Activated naive CD4-positive, alpha-beta T cell treated with anti-CD3 and anti-CD28 coated beads, Interleukin-2, amount 10 ng/mL, durations not matched to agents 7 days and 5 days (primary cell): ENCODE measurements around the gene ANGPTL3.
"Not testable (repeated sequence)": the region's sequence is repeated elsewhere in the genome, so short reads cannot be mapped to it uniquely, and the experiment has no call there.

Experiments
- CTCF ChIA-PET: fragments of 350-600 bp; sonication (Branson Sonifier 250); formaldehyde crosslinking; loops from one replicate; lab custom pipeline; 2021; ENCODE audit warnings: antibody characterized with exemption; lab: Charles Lee
- DNase-seq: peaks from one replicate; pipeline ENCODE4 v3.0.0-alpha.2; 2020
- H3K27ac Mint-ChIP-seq: one replicate; pipeline ENCODE4 v1.8.0; 2021; ENCODE audit warnings: mild to moderate bottlenecking, moderate library complexity, mixed read lengths
- H3K27me3 Mint-ChIP-seq: one replicate; pipeline ENCODE4 v1.8.0; 2021; ENCODE audit warnings: mild to moderate bottlenecking, mixed read lengths
- H3K36me3 Mint-ChIP-seq: one replicate; pipeline ENCODE4 v1.8.0; 2021; ENCODE audit warnings: mixed read lengths
- H3K4me1 Mint-ChIP-seq: one replicate; pipeline ENCODE4 v1.8.0; 2021; ENCODE audit warnings: mixed read lengths
- H3K4me3 Mint-ChIP-seq: one replicate; pipeline ENCODE4 v1.8.0; 2021; ENCODE audit warnings: mild to moderate bottlenecking, moderate library complexity, mixed read lengths
- H3K9me3 Mint-ChIP-seq: one replicate; pipeline ENCODE4 v1.8.0; 2021; ENCODE audit warnings: mixed read lengths

Gene ANGPTL3

DNA sequence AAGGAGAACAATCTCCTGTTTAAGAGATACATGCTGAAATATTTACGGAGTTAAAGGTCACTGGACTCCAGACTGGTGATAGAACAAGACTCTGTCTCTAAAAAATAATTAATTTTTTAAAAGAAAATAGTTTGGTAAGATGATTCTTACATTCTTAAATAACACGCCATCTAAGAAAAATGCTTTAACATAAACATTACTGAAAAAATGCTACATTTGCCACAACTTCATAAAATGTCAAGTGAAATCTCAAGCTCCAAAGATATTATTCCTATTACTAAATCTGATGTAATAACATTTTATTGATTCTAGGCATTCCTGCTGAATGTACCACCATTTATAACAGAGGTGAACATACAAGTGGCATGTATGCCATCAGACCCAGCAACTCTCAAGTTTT is 4.1 kb downstream of the ANGPTL3 start:
- CTCF ChIA-PET = no interaction called here
- H3K4me3 Mint-ChIP-seq = no peak overlapping the region
- H3K9me3 Mint-ChIP-seq = no peaks in the 10 kb centered on the region
- H3K27me3 Mint-ChIP-seq = no peaks in the 10 kb centered on the region
- no peak overlapping the region for H3K27ac Mint-ChIP-seq
- H3K4me1 Mint-ChIP-seq = no peaks in the 10 kb centered on the region
- no peak for DNase-seq
- no peaks in the 10 kb centered on the region for H3K36me3 Mint-ChIP-seq

DNA sequence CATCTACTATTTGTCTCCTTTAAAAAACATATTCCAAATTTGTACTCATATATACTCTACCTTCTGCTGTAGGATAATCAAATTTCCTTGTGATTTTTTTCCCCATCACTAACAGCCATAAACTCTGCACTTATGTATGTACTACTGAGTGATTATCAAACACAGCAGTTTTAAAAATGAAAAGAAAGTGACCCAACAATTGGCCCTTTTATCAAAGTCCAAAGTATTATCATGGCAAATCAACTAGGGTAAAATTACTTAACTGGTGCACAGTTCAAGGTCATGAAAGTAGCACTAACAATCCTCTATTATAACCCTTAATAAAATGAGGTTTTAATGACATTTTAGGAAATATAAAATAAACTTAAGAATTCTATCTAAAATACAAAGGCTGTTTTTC is 11.6 kb downstream of the ANGPTL3 start:
- CTCF ChIA-PET = no interaction called here
- no peak overlapping the region for H3K4me3 Mint-ChIP-seq

DNA sequence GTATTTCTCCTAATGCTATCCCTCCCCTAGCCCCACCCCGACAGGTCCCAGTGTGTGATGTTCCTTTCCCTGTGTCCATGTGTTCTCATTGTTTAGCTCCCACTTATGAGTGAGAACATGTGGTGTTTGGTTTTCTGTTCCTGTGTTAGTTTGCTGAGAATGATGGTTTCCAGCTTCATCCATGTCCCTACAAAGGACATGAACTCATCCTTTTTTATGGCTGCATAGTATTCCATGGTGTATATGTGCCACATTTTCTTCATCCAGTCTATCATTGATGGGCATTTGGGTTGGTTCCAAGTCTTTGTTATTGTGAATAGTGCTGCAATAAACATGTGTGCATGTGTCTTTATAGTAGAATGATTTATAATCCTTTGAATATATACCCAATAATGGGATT is 13.3 kb downstream of the ANGPTL3 start:
- H3K4me1 Mint-ChIP-seq, H3K27me3 Mint-ChIP-seq, DNase-seq, H3K36me3 Mint-ChIP-seq, H3K9me3 Mint-ChIP-seq, H3K4me3 Mint-ChIP-seq, CTCF ChIA-PET, H3K27ac Mint-ChIP-seq: not testable (repeated sequence)

More for the DNA sequence above, 11.6 kb downstream of the ANGPTL3 start:
- Mint-ChIP-seq H3K27me3 (no peaks in the 10 kb centered on the region), H3K27ac (no peak overlapping the region), H3K9me3 (no peaks in the 10 kb centered on the region), H3K36me3 (no peaks in the 10 kb centered on the region), H3K4me1 (no peaks in the 10 kb centered on the region)
- DNase-seq = no peak

DNA sequence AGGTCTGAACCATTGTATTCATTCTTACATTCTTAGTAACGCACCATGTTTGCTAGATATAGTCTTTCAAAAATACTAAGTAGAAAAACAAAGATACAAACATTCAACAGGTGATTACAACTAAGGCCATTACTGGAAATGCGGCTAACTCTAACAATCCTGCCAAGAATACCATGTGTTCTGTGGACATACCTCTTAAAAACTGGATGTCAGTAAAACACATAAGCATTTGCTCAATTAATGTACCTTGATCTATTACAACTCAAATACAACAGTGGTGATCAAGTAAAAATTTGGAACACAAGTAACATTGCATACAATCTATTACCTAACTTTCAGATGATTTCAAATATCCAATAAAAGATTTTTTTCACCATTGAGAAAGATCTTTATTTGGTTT is 15.4 kb downstream of the ANGPTL3 start:
- CTCF ChIA-PET = no interaction called here
- no peaks in the 10 kb centered on the region for H3K36me3 Mint-ChIP-seq
- H3K4me3 Mint-ChIP-seq = no peak overlapping the region
- H3K27me3 Mint-ChIP-seq = no peaks in the 10 kb centered on the region
- H3K9me3 Mint-ChIP-seq = no peaks in the 10 kb centered on the region
- no peak overlapping the region for H3K27ac Mint-ChIP-seq
- no peaks in the 10 kb centered on the region for H3K4me1 Mint-ChIP-seq
- no peak for DNase-seq

DNA sequence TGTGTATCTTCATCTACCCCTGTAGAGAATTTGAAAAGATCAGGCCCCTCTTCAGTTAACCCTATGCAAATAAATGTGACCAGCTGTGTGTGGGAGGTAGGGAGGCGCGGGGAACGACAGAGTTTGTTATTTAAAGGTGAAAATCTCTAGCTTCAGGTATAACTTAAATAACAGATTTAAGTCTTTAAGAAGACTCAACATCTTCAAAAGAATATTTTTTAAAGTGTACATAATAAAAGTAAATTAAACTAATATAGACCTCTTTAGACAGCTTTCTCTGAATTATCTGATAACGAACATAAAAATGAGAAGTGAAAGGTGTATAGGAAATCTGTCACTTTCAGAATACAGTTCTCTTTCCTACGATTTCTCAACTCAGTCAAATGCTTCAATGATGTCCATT is 16.0 kb downstream of the ANGPTL3 start:
- CTCF ChIA-PET = no interaction called here

DNA sequence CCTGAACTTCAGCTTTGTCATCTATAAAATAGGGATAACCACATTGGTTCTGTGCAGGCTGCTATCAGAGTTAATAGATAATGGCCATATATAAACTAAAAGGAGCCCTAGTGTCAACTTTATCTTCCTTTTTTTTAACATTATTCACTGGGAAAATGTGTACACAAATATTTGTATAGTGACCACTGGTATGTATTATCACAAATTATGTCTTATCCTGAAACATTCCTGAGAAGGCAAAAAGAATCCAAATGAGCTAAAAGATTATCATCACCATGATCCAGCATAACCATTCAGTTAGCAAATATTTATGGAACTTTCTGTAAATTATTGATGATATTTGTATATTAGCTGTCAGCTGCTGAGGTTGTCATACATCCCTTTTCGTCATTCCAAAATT is 16.6 kb downstream of the ANGPTL3 start:
- H3K27ac Mint-ChIP-seq = no peak overlapping the region
- DNase-seq = no peak
- CTCF ChIA-PET = no interaction called here
- H3K4me1 Mint-ChIP-seq = no peaks in the 10 kb centered on the region
- no peaks in the 10 kb centered on the region for H3K9me3 Mint-ChIP-seq
- H3K36me3 Mint-ChIP-seq = no peaks in the 10 kb centered on the region
- no peaks in the 10 kb centered on the region for H3K27me3 Mint-ChIP-seq
- no peak overlapping the region for H3K4me3 Mint-ChIP-seq

More for the DNA sequence above, 16.0 kb downstream of the ANGPTL3 start:
- Mint-ChIP-seq H3K4me3 (no peak overlapping the region), H3K27ac (no peak overlapping the region), H3K36me3 (no peaks in the 10 kb centered on the region), H3K4me1 (no peaks in the 10 kb centered on the region), H3K27me3 (no peaks in the 10 kb centered on the region), H3K9me3 (no peaks in the 10 kb centered on the region)
- no peak for DNase-seq

DNA sequence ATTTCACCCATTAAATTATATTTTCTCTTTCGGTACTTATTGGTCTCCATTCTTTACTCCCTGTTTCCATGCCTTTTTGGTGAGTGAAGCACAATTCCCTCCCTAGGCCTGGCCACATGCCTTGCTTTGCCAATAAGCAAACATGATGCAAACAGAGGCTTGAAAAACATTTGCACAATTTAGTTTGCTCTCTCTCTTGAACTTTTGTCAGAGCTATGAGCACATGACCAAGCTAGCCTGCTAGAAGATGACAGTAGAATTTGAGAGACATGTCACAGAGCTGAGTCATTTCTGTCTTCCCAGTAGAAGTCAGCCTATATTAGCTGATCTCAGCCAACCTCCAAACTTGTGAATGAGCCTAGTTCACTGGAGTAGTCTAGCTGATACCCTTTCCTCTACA is 24.6 kb downstream of the ANGPTL3 start:
- CTCF ChIA-PET = interaction anchor here (0.6 kb wide), 1 partner anchor 75 kb away, joined by 3 read pairs; no protein-coding TSS in a partner anchor
- no peak overlapping the region for H3K27ac Mint-ChIP-seq
- H3K4me1 Mint-ChIP-seq = no peaks in the 10 kb centered on the region
- no peaks in the 10 kb centered on the region for H3K9me3 Mint-ChIP-seq
- H3K36me3 Mint-ChIP-seq = no peaks in the 10 kb centered on the region
- DNase-seq = no peak
- no peaks in the 10 kb centered on the region for H3K27me3 Mint-ChIP-seq
- H3K4me3 Mint-ChIP-seq = no peak overlapping the region

DNA sequence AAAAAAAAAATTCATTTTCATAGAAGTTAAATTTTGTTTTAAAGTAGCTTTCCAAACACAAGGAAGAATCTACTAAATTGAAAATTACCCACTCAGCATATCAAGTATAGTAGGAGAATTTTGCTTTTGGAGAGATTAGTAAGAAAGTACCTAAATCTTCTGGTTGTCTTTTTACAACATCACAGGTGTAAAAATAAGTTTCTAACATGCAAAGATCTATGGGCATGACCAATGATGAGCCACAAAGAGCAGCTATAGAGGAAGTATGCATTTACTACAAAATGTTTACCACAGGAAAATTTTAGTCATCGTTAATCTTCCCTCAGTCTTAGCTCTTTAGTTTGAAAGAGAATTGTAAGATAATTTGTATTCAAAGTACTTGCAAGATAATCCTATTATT is 28.1 kb downstream of the ANGPTL3 start:
- H3K36me3 Mint-ChIP-seq = no peaks in the 10 kb centered on the region
- no peak overlapping the region for H3K4me3 Mint-ChIP-seq
- no peaks in the 10 kb centered on the region for H3K27me3 Mint-ChIP-seq
- H3K4me1 Mint-ChIP-seq = no peaks in the 10 kb centered on the region
- DNase-seq = no peak
- H3K9me3 Mint-ChIP-seq = no peaks in the 10 kb centered on the region
- no peak overlapping the region for H3K27ac Mint-ChIP-seq
- CTCF ChIA-PET = interaction anchor here (0.6 kb wide), 1 partner anchor 792 kb away, joined by 3 read pairs; no protein-coding TSS in a partner anchor

DNA sequence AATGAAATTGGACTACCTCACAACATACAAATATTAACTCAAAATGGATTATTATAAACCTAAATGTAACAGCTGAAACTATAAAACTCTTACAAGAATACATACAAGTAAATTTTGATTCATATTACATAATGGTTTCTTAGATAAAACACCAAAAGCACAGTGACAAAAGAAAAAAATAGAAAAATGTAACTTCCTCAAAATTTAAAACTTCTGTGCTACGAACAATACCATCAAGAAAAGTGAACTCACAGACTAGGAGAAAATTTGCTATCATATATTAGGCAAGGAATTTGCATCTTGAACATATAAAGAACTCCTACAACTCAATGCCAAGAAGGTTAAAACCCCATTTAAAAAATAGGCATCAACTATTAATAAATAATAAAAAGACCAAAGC is 31.2 kb downstream of the ANGPTL3 start:
- DNase-seq = no peak

DNA sequence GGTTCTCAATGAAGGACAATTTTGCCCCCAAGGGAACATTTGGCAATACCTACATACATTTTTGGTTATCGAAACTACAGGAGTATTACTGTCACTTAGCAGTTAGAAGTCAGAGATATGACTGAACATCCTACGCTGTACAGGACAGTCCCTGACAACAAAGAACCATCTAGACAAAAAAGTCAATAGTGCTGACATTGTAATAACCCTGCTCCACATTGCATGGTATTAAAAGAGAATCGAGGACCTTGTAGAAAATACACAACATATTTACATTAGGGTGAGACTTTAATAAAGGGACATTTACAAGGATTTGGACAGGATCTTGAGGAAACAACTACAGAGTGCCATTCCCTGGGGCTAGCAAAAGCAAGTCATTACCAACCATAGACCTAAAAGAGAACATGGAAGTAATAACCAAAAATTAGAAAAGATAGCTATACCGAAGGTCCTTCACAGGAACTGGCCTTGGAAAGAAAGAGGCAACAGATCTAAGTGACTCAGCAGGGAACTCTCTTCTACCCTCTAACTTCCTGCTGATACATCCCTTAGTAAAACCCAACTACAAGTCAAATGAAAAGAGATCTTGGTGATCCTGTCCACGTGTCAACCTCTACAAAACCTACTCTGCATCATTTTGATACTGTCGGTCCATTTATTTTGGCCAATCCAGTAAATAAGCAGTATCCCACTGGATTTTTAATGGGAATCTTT is 40.2 kb downstream of the ANGPTL3 start:
- Mint-ChIP-seq H3K27ac (no peak overlapping the region), H3K4me1 (no peaks in the 10 kb centered on the region), H3K9me3 (no peaks in the 10 kb centered on the region), H3K27me3 (no peaks in the 10 kb centered on the region), H3K4me3 (no peak overlapping the region), H3K36me3 (no peaks in the 10 kb centered on the region)
- no peak for DNase-seq
- CTCF ChIA-PET = no interaction called here

More for the DNA sequence above, 31.2 kb downstream of the ANGPTL3 start:
- no peak overlapping the region for H3K27ac Mint-ChIP-seq
- CTCF ChIA-PET = no interaction called here
- no peak overlapping the region for H3K4me3 Mint-ChIP-seq
- no peaks in the 10 kb centered on the region for H3K9me3 Mint-ChIP-seq
- H3K4me1 Mint-ChIP-seq = no peaks in the 10 kb centered on the region
- H3K36me3 Mint-ChIP-seq = no peaks in the 10 kb centered on the region
- no peaks in the 10 kb centered on the region for H3K27me3 Mint-ChIP-seq

DNA sequence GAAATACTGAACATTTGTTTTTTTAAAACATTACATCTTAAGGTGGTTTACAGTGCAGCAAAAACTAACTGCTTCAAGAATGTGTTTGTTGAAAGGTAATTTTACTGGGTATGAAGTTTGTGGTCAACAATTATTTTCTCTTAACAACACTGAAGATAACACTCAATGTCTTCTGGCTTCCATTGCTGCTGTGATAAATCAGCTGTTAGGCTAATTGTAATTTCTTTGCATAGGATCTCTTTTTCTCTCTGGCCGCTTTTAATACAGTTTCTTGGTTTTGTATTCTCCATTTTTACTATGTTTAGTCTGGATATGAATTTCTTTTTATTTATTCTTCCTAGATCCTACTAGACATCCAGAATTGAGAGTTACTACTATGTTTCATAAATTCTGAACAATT is 46.0 kb downstream of the ANGPTL3 start:
- H3K36me3 Mint-ChIP-seq = no peaks in the 10 kb centered on the region
- no peak overlapping the region for H3K27ac Mint-ChIP-seq
- H3K4me1 Mint-ChIP-seq = no peaks in the 10 kb centered on the region
- H3K9me3 Mint-ChIP-seq = no peaks in the 10 kb centered on the region
- CTCF ChIA-PET = no interaction called here
- DNase-seq = no peak
- no peak overlapping the region for H3K4me3 Mint-ChIP-seq
- H3K27me3 Mint-ChIP-seq = no peaks in the 10 kb centered on the region

DNA sequence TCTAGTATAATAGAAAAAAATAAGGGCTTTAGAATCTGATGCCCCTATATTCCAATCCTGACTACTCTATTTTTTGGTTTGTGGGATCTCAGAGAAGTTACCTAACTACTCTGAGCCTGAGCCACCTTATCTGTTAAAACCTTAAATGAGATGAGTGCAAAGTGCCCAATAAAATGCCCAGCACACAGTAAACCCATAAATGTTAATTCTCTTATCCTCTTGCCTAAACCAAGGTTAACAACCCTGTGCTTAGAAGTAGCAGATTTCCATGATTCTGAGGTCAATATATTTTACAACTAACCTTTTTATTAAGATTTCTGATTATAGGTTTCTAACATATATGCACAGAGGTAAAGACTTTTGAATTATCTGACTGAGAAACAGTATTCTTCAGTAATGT is 55.1 kb downstream of the ANGPTL3 start:
- no peaks in the 10 kb centered on the region for H3K36me3 Mint-ChIP-seq
- H3K27me3 Mint-ChIP-seq = no peaks in the 10 kb centered on the region
- no peak for DNase-seq
- no peaks in the 10 kb centered on the region for H3K4me1 Mint-ChIP-seq
- no peak overlapping the region for H3K27ac Mint-ChIP-seq
- no peak overlapping the region for H3K4me3 Mint-ChIP-seq
- CTCF ChIA-PET = no interaction called here
- no peaks in the 10 kb centered on the region for H3K9me3 Mint-ChIP-seq

DNA sequence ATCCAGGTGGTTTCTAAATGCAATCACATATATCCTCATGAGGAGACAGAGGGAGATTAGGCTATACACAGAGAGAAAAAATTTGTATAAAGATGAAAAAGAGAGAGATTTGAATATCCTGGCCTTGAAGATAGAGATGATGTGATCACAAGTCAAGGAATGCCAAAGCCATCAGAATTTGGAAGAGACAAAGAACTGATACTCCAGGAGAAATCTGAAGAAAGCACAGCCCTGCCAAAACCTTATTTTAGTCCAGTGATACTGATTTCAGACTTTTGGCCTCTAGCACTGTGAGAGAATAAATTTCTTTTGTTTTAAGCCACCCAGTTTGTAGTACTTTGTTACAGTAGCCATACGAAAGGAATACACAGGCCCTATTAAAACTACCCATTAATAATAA is 57.4 kb downstream of the ANGPTL3 start:
- Mint-ChIP-seq H3K27me3 (no peaks in the 10 kb centered on the region), H3K9me3 (no peaks in the 10 kb centered on the region), H3K27ac (no peak overlapping the region), H3K4me3 (no peak overlapping the region), H3K4me1 (no peaks in the 10 kb centered on the region), H3K36me3 (no peaks in the 10 kb centered on the region)
- no peak for DNase-seq
- CTCF ChIA-PET = no interaction called here
